ENCODE results near the gene FIZ1.

Gene FIZ1

DNA sequence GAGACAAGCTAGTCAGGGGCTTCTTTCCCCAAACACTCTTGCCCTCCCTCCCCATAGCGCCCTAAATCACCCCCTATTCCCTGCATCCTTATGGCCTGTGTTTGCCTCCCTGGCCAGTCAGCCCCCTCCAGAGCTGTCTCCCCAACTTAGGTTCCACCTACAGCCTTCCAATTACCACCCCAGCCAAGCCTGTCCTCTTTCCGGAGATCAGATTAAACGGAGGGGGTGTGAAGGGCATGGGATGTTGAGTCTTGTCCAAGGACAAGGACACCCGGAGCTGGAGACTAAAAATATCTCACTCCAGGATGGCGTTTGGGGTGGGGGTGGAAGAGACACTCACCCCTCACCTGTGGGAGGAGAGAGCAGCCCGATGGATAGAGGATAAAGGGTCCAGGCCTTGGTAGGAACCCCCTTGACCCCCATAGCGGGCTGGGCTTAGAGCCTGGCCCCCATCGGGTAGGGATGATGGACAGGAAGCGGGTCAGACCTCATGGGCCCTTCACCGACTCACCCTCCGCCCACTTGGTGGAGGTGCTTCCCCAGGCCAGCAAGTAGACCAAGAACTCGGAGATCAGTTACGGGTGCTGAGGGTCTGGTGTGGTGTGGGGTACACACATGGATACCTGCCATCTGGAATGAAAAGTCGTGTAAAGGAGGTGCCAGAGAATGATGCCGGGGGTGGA lies 12.1 kb upstream of the FIZ1 start:
- CTCF ChIA-PET = interaction anchor here (0.6 to 1.8 kb wide), 6 partner anchors 20 to 959 kb away, joined by 3 to 8 read pairs (median 4); no protein-coding TSS in a partner anchor
- POLR2A ChIA-PET = interaction anchor here (0.6 kb wide), 1 partner anchor 13 kb away, joined by 4 read pairs; the partner anchor contains the start of gene ZNF784
- Histone ChIP-seq H3K27ac (ENCODE audit: extremely low read depth, low read depth, low read length) (no peak overlapping the region), H3K4me1 (ENCODE audit: control insufficient read depth, insufficient read depth, low read length) (peaks cover 4% of the 10 kb centered on the region; the same call in 1 of the 2 replicates), H3K9me3 (ENCODE audit: control insufficient read depth, insufficient read depth, low read depth, low read length) (no peaks in the 10 kb centered on the region), H3K4me3 (ENCODE audit: low read depth, low read length) (no peak overlapping the region), H3K36me3 (ENCODE audit: control insufficient read depth in 2 of 2, insufficient read depth in 1 of 2, low read length in 2 of 2) (peaks cover 17 to 48% of the 10 kb centered on the region in 2 experiments; a peak in 2 of 3 replicates)
- TF ChIP-seq, protein P1, sequence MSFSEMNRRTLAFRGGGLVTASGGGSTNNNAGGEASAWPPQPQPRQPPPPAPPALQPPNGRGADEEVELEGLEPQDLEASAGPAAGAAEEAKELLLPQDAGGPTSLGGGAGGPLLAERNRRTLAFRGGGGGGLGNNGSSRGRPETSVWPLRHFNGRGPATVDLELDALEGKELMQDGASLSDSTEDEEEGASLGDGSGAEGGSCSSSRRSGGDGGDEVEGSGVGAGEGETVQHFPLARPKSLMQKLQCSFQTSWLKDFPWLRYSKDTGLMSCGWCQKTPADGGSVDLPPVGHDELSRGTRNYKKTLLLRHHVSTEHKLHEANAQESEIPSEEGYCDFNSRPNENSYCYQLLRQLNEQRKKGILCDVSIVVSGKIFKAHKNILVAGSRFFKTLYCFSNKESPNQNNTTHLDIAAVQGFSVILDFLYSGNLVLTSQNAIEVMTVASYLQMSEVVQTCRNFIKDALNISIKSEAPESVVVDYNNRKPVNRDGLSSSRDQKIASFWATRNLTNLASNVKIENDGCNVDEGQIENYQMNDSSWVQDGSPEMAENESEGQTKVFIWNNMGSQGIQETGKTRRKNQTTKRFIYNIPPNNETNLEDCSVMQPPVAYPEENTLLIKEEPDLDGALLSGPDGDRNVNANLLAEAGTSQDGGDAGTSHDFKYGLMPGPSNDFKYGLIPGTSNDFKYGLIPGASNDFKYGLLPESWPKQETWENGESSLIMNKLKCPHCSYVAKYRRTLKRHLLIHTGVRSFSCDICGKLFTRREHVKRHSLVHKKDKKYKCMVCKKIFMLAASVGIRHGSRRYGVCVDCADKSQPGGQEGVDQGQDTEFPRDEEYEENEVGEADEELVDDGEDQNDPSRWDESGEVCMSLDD (tag by site-specific recombination; IDR thresholded peaks at IDR 0.05) = 0 out of 2 replicates have a peak, but pooled peaks have one; percentile 18
- TF ChIP-seq YY1 (tag by site-specific recombination; IDR thresholded peaks at IDR 0.05) = no peak

DNA sequence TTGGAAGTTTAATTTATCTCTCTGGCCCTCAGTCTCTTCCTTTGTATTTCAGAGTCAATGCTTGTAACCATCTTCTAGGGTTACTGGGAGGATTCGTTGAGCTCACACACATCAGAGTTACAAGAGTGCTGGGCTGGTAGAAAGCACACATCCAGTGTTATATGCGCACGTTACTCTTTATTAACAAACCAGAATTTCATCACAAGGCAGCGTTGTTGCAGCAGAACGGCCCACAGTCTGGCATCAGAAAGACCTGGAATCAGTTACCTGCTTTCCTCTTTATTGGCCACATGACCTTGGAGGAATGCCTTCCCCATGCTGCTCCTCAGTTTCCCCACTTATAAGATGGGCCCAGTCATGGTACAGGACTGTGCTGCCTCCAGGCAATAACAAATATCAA lies 10.0 kb upstream of the FIZ1 start:
- POLR2A ChIA-PET = interaction anchor here (0.9 kb wide), 1 partner anchor 10 kb away, joined by 4 read pairs; the partner anchor contains the start of gene FIZ1
- H3K4me1 ChIP-seq (ENCODE audit: control insufficient read depth, insufficient read depth, low read length) = peaks cover 5% of the 10 kb centered on the region; the same call in 1 of the 2 replicates
- no peak for TF ChIP-seq ZFP37 (tag by site-specific recombination; IDR thresholded peaks at IDR 0.05)
- TF ChIP-seq, protein P2, sequence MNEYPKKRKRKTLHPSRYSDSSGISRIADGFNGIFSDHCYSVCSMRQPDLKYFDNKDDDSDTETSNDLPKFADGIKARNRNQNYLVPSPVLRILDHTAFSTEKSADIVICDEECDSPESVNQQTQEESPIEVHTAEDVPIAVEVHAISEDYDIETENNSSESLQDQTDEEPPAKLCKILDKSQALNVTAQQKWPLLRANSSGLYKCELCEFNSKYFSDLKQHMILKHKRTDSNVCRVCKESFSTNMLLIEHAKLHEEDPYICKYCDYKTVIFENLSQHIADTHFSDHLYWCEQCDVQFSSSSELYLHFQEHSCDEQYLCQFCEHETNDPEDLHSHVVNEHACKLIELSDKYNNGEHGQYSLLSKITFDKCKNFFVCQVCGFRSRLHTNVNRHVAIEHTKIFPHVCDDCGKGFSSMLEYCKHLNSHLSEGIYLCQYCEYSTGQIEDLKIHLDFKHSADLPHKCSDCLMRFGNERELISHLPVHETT (tag by site-specific recombination; IDR thresholded peaks at IDR 0.05) = no peak
- TF ChIP-seq ZNF140 (tag by site-specific recombination; IDR thresholded peaks at IDR 0.05) = no peak
- TF ChIP-seq RBAK (tag by site-specific recombination; IDR thresholded peaks at IDR 0.05) = no peak
- no peak for TF ChIP-seq ZNF548 (tag by site-specific recombination; IDR thresholded peaks at IDR 0.05)
- no peak for TF ChIP-seq ZNF521 (tag by site-specific recombination; IDR thresholded peaks at IDR 0.05)
- TF ChIP-seq, protein P3, sequence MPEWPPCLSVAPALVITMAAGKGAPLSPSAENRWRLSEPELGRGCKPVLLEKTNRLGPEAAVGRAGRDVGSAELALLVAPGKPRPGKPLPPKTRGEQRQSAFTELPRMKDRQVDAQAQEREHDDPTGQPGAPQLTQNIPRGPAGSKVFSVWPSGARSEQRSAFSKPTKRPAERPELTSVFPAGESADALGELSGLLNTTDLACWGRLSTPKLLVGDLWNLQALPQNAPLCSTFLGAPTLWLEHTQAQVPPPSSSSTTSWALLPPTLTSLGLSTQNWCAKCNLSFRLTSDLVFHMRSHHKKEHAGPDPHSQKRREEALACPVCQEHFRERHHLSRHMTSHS (tag by site-specific recombination; IDR thresholded peaks at IDR 0.05) = no peak
- no peak for TF ChIP-seq ZNF747 (tag by site-specific recombination; IDR thresholded peaks at IDR 0.05)
- TF ChIP-seq, protein P4, sequence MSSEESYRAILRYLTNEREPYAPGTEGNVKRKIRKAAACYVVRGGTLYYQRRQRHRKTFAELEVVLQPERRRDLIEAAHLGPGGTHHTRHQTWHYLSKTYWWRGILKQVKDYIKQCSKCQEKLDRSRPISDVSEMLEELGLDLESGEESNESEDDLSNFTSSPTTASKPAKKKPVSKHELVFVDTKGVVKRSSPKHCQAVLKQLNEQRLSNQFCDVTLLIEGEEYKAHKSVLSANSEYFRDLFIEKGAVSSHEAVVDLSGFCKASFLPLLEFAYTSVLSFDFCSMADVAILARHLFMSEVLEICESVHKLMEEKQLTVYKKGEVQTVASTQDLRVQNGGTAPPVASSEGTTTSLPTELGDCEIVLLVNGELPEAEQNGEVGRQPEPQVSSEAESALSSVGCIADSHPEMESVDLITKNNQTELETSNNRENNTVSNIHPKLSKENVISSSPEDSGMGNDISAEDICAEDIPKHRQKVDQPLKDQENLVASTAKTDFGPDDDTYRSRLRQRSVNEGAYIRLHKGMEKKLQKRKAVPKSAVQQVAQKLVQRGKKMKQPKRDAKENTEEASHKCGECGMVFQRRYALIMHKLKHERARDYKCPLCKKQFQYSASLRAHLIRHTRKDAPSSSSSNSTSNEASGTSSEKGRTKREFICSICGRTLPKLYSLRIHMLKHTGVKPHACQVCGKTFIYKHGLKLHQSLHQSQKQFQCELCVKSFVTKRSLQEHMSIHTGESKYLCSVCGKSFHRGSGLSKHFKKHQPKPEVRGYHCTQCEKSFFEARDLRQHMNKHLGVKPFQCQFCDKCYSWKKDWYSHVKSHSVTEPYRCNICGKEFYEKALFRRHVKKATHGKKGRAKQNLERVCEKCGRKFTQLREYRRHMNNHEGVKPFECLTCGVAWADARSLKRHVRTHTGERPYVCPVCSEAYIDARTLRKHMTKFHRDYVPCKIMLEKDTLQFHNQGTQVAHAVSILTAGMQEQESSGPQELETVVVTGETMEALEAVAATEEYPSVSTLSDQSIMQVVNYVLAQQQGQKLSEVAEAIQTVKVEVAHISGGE (tag by site-specific recombination; conservative IDR thresholded peaks at IDR 0.05; ENCODE audit: low read depth) = no peak
- TF ChIP-seq ZNF623 (tag by site-specific recombination; IDR thresholded peaks at IDR 0.05) = no peak
- no peak for TF ChIP-seq ZNF114 (tag by site-specific recombination; IDR thresholded peaks at IDR 0.05)
- no peak for TF ChIP-seq ZSCAN16 (tag by site-specific recombination; IDR thresholded peaks at IDR 0.05)
- no peak for TF ChIP-seq ZNF555 (tag by site-specific recombination; conservative IDR thresholded peaks at IDR 0.05)
- no peak for TF ChIP-seq ZNF76 (tag by site-specific recombination; IDR thresholded peaks at IDR 0.05; ENCODE audit: borderline replicate concordance, low read depth)
- peaks cover 17 to 30% of the 10 kb centered on the region in 2 experiments; a peak in 2 of 3 replicates for H3K36me3 ChIP-seq (ENCODE audit: control insufficient read depth in 2 of 2, insufficient read depth in 1 of 2, low read length in 2 of 2)
- no peak overlapping the region for H3K27ac ChIP-seq (ENCODE audit: extremely low read depth, low read depth, low read length)
- H3K4me3 ChIP-seq (ENCODE audit: low read depth, low read length) = no peak overlapping the region
- no peaks in the 10 kb centered on the region for H3K9me3 ChIP-seq (ENCODE audit: control insufficient read depth, insufficient read depth, low read depth, low read length)
- CTCF ChIA-PET = interaction anchor here (0.6 to 1.8 kb wide), 3 partner anchors 9 to 106 kb away, joined by 3 to 8 read pairs (median 4); partner anchors contain the start of gene ZNF784

Measured in HEK293 (cell line).